ENCODE measurements around the gene ZNF154.

Gene ZNF154

DNA sequence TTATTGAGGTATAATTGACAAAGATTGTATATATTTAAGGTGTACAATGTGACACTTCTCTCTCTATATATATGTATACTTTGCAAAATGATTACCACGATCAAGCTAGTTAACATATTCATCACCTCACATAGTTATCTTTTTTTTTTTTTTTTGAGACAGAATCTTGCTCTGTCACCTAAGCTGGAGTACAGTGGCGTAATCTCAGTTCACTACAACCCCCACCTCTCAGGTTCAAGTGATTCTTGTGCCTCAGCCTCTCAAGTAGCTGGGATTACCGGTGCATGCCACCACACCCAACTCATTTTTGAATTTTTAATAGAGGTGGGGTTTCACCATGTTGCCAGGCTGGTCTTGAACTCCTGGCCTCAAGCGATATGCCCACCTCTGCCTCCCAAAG lies 36.5 kb downstream of the ZNF154 start:
- no peak for DNase-seq

GRCh38 chr19:57671124-57671895 lies 37.7 kb downstream of the ZNF154 start:
- no peak for DNase-seq

DNA sequence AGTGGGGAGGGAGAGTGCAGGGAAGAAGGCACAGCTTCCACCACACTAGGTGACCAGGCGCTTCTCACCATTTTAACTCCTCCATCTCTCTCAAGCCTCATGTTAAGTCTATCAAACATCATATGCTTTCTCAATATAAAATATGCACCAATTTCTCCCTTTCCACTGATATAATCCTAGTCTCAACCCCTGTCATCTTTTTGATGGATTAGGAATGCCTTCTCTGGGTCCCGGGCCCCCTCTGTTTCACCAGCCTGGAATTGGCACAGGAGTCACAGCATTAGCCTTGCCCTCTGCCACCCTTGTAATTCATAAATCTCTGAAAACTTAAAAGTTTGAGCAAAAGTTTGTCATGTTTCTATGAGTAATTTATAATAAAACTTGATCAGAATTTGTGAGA lies 40.4 kb downstream of the ZNF154 start, which contains the start of gene ZSCAN4:
Gene ZSCAN4, plus strand, starts transcription at position 301 of the 400 bp plus-strand sequence. CDS start 7,211 bp downstream, outside the sequence.
- DNase-seq: no peak

DNA sequence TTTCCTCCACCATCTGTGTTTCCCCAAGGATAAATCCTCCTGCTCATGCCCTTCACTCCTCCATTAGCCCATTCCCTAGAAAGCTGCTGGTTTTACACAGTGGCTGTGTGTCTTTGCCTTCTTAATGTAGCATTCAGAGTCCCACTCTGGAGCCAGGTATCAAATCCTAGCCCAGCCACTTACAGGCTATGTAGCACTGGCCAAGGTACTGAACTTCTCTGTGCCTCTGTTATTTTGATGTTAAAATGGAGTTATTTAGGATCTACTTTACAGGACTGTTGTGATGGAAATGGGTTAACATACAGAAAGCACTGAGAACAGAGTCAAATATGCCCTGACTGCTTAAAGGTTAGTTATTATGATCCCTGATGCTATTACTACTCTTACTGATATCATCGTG lies 41.8 kb downstream of the ZNF154 start:
- DNase-seq: no peak

DNA sequence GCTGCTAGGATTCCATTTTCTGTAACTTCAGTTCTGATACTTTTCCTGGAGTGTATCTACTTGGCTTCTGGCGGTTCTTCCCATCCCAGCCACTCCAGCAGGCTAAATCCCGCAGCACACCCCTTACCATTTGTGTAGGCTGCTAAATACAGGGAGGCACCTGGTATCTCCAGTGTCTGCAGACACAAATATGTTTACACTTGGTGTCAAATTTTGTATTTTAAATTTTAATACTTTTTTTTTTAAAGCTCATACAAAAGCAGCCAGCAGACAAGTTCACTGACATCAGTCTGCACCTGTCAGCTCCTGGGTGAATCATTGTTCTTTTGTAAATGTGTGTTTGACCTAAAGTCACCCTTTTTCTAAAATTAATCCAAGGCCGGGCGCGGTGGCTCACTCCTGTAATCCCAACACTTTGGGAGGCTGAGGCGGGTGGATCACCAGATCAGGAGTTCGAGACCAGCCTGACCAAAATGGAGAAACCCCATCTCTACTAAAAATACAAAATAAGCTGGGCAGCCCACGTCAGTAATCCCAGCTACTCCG lies 43.7 kb downstream of the ZNF154 start:
- DNase-seq: no peak

DNA sequence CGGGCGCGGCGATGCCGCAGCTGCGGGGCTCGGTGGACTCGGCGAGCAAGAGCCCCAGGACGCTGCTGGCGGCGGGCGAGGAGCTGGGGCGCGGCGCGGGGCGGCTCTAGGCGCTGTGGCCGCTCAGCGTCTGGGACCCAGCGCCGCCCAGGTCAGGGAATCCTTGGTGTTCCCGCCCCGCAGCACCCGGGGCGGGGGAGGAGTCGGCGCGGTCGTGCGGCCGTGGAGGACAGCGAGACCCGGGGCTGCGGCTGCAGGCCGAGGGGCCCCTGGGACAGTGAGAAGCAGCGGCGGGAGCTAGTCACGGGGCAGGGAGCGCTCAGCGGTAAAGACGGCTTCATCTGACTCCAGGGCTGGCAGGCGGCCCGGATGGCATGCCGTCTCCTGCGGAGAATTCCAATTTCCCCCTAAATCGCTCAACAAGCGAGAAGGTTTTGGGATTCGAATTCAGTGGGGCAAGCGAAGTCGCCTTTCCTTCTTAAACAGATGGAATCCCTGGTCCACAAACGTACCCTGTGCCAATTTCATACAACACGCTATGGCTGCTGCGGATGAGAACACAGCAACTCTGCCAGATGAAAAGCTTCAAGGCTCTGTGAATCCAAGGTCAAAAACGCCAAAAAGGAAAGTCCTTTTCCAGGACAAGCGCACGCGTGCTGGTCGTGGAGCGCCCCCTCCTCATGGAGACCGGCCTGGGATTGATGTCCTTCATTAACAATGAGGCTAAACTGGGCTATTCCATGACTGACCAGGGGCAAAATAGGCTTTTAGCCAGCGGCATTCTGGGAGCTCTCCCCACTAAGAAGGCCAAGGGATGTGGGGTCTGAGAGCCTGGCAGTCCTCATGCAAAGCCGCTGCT lies 44.5 kb downstream of the ZNF154 start:
- no peak for DNase-seq

DNA sequence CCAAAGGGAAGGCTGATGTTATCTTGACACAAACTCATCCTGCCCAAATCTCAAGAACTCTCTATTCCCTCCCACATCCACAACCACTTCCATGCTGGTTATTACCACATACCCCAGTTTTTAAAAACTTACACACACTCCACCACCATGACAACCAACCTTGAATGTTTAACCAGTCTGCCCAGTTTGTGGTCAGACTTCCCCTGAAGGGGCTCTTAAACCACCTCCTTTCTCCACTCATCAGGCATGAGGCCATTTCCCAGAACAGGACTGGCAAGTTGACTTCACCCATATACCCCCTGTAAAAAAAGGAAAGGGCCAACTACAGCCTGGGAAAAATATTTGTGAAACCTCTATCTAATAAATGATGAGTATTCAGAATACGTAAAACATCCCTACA lies 52.7 kb downstream of the ZNF154 start:
- DNase-seq: no peak

DNA sequence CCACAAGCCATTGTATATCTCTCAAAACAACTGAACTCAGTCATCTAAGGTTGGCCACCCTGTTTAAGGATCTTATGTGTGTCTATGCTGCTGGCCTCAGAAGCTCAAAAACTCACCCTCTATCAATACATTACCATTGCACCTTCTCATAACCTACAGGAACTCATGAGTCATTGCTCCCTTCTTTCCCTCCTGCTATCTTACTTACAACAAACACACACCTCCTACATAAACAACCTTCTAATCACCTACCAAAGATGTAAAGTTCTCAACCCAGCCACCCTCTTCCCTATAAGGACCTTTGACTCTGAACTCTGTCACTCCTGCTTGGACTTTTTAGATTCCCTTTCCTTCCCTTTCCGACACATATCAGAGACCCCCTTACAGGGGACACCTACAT lies 53.6 kb downstream of the ZNF154 start:
- DNase-seq: no peak

GRCh38 chr19:57653689-57654088 lies 55.3 kb downstream of the ZNF154 start:
- DNase-seq: no peak

DNA sequence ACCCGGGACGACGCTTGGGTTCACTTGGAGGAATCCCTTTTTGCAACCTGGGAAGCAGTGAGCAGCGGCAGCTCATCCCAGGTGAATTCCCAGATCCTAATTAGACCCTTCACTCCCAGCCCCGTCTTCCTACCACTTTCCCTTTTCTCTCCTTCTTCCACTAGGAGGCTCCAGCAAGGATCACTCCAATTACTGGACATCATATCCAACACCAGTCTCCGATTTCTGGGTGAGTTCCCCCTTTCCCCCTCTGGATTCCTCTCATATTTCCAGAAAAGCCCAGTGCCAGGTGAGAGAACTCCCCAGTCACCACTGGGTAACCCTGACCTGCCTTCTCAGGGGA lies 57.4 kb downstream of the ZNF154 start:
- no peak for DNase-seq

GRCh38 chr19:57648331-57649003 lies 60.5 kb downstream of the ZNF154 start:
- no peak for DNase-seq
